ENCODE measurements around the gene CNTN4. TPM values are rescaled to one million over a fixed set of nuclear protein-coding genes. Genes with fewer than 3 reads are reported as not detected.

CNTN4 gene
- total and polyA plus RNA-seq, 2 donors (not counting 3 experiments of a cell fraction or from before 2014, with no cell fraction given), result not detected

- no peaks in the 10 kb centered on the region for H3K27me3 ChIP-seq (ENCODE audit: control insufficient read depth in 2 of 2, insufficient read depth in 2 of 2, low read length in 2 of 2)
- ChIA-PET CTCF (no interaction called here), POLR2A (no interaction called here)
- DNase-seq (ENCODE audit: low read depth, low spot score) (no peak), FAIRE-seq (no peak)
- H3K4me1 ChIP-seq (ENCODE audit: control insufficient read depth, extremely low read depth, insufficient read depth, low read length), result no peaks in the 10 kb centered on the region
- H3K4me2 ChIP-seq (ENCODE audit: insufficient read depth, low read length), result no peak overlapping the region
- no peak overlapping the region for H3K4me3 ChIP-seq (replicated peaks in 1 of 3; ENCODE audit: insufficient read depth in 1 of 3, low read depth in 1 of 3, low read length in 3 of 3)
- TF ChIP-seq EZH2 (IDR thresholded peaks at IDR 0.05; ENCODE audit: borderline replicate concordance, low read depth, low read length, severe bottlenecking) (no peak), CTCF (IDR thresholded peaks at IDR 0.05; ENCODE audit: extremely low read depth in 1 of 2, insufficient read depth in 1 of 2, low read depth in 1 of 2, low read length in 2 of 2) (no peak), POLR2AphosphoS5 (IDR thresholded peaks at IDR 0.05; ENCODE audit: insufficient read depth, low read depth, low read length) (no peak), GATA2 (IDR thresholded peaks at IDR 0.05; ENCODE audit: insufficient read depth, insufficient read length, low read depth, low read length) (no peak), MYC (IDR thresholded peaks at IDR 0.05; ENCODE audit: low read depth, low read length) (no peak), POLR2A (IDR thresholded peaks at IDR 0.05; ENCODE audit: low read depth, low read length) (no peak), FOS (IDR thresholded peaks at IDR 0.05; ENCODE audit: borderline replicate concordance, insufficient read depth, low read length) (no peak)
- intact Hi-C loops (cut with micrococcal nuclease), result no loop called here
- no peaks in the 10 kb centered on the region for H3K36me3 ChIP-seq (ENCODE audit: control insufficient read depth in 2 of 2, extremely low read depth in 1 of 2, insufficient read depth in 2 of 2, low read length in 2 of 2)
- H3K27ac ChIP-seq (ENCODE audit: insufficient read depth, low read depth, low read length), result no peak overlapping the region
- dilution Hi-C loops (cut with MboI; ENCODE audit: extremely low pct_ligation_motif_present, low sequenced_read_pairs), result no loop called here
- no peaks in the 10 kb centered on the region for H3K79me2 ChIP-seq (ENCODE audit: control insufficient read depth, insufficient read depth, low read length)
- no peaks in the 10 kb centered on the region for H4K20me1 ChIP-seq (replicated peaks; ENCODE audit: control insufficient read depth, extremely low read depth, insufficient read depth, low read length)
- no peak overlapping the region for H3K9ac ChIP-seq (replicated peaks; ENCODE audit: extremely low read depth, insufficient read depth, low read length)
- no TSS peak for BruUV-seq (replicated peaks)
- no peaks in the 10 kb centered on the region for H3K9me1 ChIP-seq (replicated peaks; ENCODE audit: control insufficient read depth, extremely low read depth, insufficient read depth, low read length)
- H2AFZ ChIP-seq (ENCODE audit: low read depth, low read length), result no peak overlapping the region
- H3K9me3 ChIP-seq (replicated peaks; ENCODE audit: control insufficient read depth, insufficient read depth, low read length), result peaks cover 2% of the 10 kb centered on the region
Measured at GRCh38 chr3:3065876-3066275, 967.2 kb downstream of the CNTN4 start.

GRCh38 chr3:3066378-3066777 is 967.7 kb downstream of the CNTN4 start:
- H3K9ac ChIP-seq (replicated peaks; ENCODE audit: extremely low read depth, insufficient read depth, low read length), result no peak overlapping the region
- H4K20me1 ChIP-seq (replicated peaks; ENCODE audit: control insufficient read depth, extremely low read depth, insufficient read depth, low read length), result no peaks in the 10 kb centered on the region
- H3K27me3 ChIP-seq (ENCODE audit: control insufficient read depth in 2 of 2, insufficient read depth in 2 of 2, low read length in 2 of 2), result no peaks in the 10 kb centered on the region
- no peak overlapping the region for H3K27ac ChIP-seq (ENCODE audit: insufficient read depth, low read depth, low read length)
- FAIRE-seq (no peak), DNase-seq (ENCODE audit: low read depth, low spot score) (no peak)
- H3K4me3 ChIP-seq (replicated peaks in 1 of 3; ENCODE audit: insufficient read depth in 1 of 3, low read depth in 1 of 3, low read length in 3 of 3), result no peak overlapping the region
- TF ChIP-seq MYC (IDR thresholded peaks at IDR 0.05; ENCODE audit: low read depth, low read length), result no peak
- no peak for TF ChIP-seq MAX (IDR thresholded peaks at IDR 0.05; ENCODE audit: insufficient read depth, insufficient read length)
- TF ChIP-seq POLR2A (IDR thresholded peaks at IDR 0.05; ENCODE audit: low read depth, low read length), result no peak
- no peak for TF ChIP-seq FOS (IDR thresholded peaks at IDR 0.05; ENCODE audit: borderline replicate concordance, insufficient read depth, low read length)
- TF ChIP-seq POLR2AphosphoS5 (IDR thresholded peaks at IDR 0.05; ENCODE audit: insufficient read depth, low read depth, low read length), result no peak
- TF ChIP-seq JUN (IDR thresholded peaks at IDR 0.05; ENCODE audit: borderline replicate concordance, insufficient read depth, insufficient read length, low read depth), result no peak
- TF ChIP-seq EZH2 (IDR thresholded peaks at IDR 0.05; ENCODE audit: borderline replicate concordance, low read depth, low read length, severe bottlenecking), result no peak
- no peak for TF ChIP-seq GATA2 (IDR thresholded peaks at IDR 0.05; ENCODE audit: insufficient read depth, insufficient read length, low read depth, low read length)
- no peak for TF ChIP-seq CTCF (IDR thresholded peaks at IDR 0.05; ENCODE audit: extremely low read depth in 1 of 2, insufficient read depth in 1 of 2, low read depth in 1 of 2, low read length in 2 of 2)
- POLR2A ChIA-PET, result no interaction called here
- intact Hi-C loops (cut with micrococcal nuclease) (no loop called here), dilution Hi-C loops (cut with MboI; ENCODE audit: extremely low pct_ligation_motif_present, low sequenced_read_pairs) (no loop called here)
- CTCF ChIA-PET, result no interaction called here
- no TSS peak for BruUV-seq (replicated peaks)
- no peaks in the 10 kb centered on the region for H3K4me1 ChIP-seq (ENCODE audit: control insufficient read depth, extremely low read depth, insufficient read depth, low read length)
- H3K36me3 ChIP-seq (ENCODE audit: control insufficient read depth in 2 of 2, extremely low read depth in 1 of 2, insufficient read depth in 2 of 2, low read length in 2 of 2), result no peaks in the 10 kb centered on the region
- no peaks in the 10 kb centered on the region for H3K9me1 ChIP-seq (replicated peaks; ENCODE audit: control insufficient read depth, extremely low read depth, insufficient read depth, low read length)
- no peak overlapping the region for H3K4me2 ChIP-seq (ENCODE audit: insufficient read depth, low read length)
- H3K9me3 ChIP-seq (replicated peaks; ENCODE audit: control insufficient read depth, insufficient read depth, low read length), result peaks cover 2% of the 10 kb centered on the region
- no peak overlapping the region for H2AFZ ChIP-seq (ENCODE audit: low read depth, low read length)
- no peaks in the 10 kb centered on the region for H3K79me2 ChIP-seq (ENCODE audit: control insufficient read depth, insufficient read depth, low read length)

Data from endothelial cell of umbilical vein (primary cell).